ENCODE measurements around the gene FAM81A. TPM values are rescaled to one million over a fixed set of nuclear protein-coding genes. Genes with fewer than 3 reads are reported as not detected.
"Not testable (repeated sequence)": the region's sequence is repeated elsewhere in the genome, so short reads cannot be mapped to it uniquely, and the experiment has no call there.

FAM81A gene
- total RNA-seq, 6 experiments from 2014 or later = not detected

- no peak overlapping the region for H3K4me3 Mint-ChIP-seq
- DNase-seq = no peak
- TF ChIP-seq, protein P1, sequence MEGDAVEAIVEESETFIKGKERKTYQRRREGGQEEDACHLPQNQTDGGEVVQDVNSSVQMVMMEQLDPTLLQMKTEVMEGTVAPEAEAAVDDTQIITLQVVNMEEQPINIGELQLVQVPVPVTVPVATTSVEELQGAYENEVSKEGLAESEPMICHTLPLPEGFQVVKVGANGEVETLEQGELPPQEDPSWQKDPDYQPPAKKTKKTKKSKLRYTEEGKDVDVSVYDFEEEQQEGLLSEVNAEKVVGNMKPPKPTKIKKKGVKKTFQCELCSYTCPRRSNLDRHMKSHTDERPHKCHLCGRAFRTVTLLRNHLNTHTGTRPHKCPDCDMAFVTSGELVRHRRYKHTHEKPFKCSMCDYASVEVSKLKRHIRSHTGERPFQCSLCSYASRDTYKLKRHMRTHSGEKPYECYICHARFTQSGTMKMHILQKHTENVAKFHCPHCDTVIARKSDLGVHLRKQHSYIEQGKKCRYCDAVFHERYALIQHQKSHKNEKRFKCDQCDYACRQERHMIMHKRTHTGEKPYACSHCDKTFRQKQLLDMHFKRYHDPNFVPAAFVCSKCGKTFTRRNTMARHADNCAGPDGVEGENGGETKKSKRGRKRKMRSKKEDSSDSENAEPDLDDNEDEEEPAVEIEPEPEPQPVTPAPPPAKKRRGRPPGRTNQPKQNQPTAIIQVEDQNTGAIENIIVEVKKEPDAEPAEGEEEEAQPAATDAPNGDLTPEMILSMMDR (IDR thresholded peaks at IDR 0.05) = no peak
- no peaks in the 10 kb centered on the region for H3K9me3 Mint-ChIP-seq
- H3K27me3 Mint-ChIP-seq (ENCODE audit: insufficient read depth) = peaks cover 6% of the 10 kb centered on the region
- no peaks in the 10 kb centered on the region for H3K4me1 Mint-ChIP-seq (ENCODE audit: low read depth)
- no peak overlapping the region for H3K27ac Mint-ChIP-seq
- no peaks in the 10 kb centered on the region for H3K36me3 Mint-ChIP-seq (ENCODE audit: low read depth)
These were observed 19.1 kb downstream of the FAM81A start for GRCh38 chr15:59457103-59457502.

DNA sequence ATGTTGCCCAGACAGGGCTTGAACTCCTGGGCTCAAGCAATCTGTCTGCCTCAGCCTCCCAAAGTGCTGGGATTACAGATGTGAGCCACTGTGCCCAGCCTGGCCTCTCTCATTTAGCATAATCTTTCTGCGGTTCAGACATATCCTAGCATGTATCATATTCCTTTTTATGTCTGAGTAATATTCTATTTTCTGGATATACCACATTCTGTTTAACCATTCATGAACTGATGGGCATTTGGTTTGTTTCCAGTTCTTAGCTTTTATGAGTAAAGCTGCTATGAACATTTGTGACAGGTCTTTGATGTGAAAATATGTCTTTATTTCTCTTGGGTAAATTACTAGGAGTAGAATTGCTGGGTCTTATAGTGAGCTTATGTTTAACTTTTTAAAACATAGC lies 23.5 kb downstream of the FAM81A start:
- no peaks in the 10 kb centered on the region for H3K4me1 Mint-ChIP-seq (ENCODE audit: low read depth)
- H3K4me3 Mint-ChIP-seq = no peak overlapping the region
- TF ChIP-seq, protein P1 (IDR thresholded peaks at IDR 0.05) = no peak
- H3K27ac Mint-ChIP-seq = no peak overlapping the region
- H3K9me3 Mint-ChIP-seq = no peaks in the 10 kb centered on the region
- no peaks in the 10 kb centered on the region for H3K36me3 Mint-ChIP-seq (ENCODE audit: low read depth)
- H3K27me3 Mint-ChIP-seq (ENCODE audit: insufficient read depth) = peaks cover 4% of the 10 kb centered on the region
- DNase-seq = no peak

GRCh38 chr15:59473226-59473625 lies 35.2 kb downstream of the FAM81A start:
- H3K36me3 Mint-ChIP-seq (ENCODE audit: low read depth) = peaks cover 5% of the 10 kb centered on the region; the same call in 1 of the 2 replicates
- TF ChIP-seq, protein P1 (IDR thresholded peaks at IDR 0.05) = no peak
- no peaks in the 10 kb centered on the region for H3K9me3 Mint-ChIP-seq
- H3K27ac Mint-ChIP-seq = no peak overlapping the region
- no peak for DNase-seq
- peaks cover 37% of the 10 kb centered on the region for H3K27me3 Mint-ChIP-seq (ENCODE audit: insufficient read depth)
- H3K4me1 Mint-ChIP-seq (ENCODE audit: low read depth) = no peaks in the 10 kb centered on the region
- H3K4me3 Mint-ChIP-seq = no peak overlapping the region

DNA sequence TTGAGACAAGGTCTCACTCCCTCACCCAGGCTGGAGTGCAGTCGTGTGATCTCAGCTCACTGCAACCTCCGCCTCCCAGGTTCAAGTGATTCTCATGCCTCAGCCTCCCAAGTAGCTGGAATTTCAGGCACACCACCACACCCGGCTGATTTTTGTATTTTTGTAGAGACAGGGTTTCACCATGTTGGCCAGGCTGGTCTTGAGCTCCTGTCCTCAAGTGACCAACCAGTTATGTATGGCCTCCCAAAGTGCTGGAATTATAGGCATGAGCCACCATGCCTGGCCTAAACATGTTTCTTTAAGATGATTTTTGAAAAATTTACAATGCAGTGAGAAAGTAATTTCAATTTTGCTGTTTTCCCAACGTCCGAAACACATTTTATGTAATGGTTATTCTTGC lies 37.2 kb downstream of the FAM81A start:
- not testable (repeated sequence) for H3K36me3 Mint-ChIP-seq (ENCODE audit: low read depth); DNase-seq; H3K4me3 Mint-ChIP-seq; H3K4me1 Mint-ChIP-seq (ENCODE audit: low read depth); H3K27ac Mint-ChIP-seq; H3K9me3 Mint-ChIP-seq
- peaks cover 35% of the 10 kb centered on the region for H3K27me3 Mint-ChIP-seq (ENCODE audit: insufficient read depth)

GRCh38 chr15:59484399-59484798 lies 46.4 kb downstream of the FAM81A start:
- Mint-ChIP-seq H3K9me3 (peaks cover 4% of the 10 kb centered on the region), H3K27ac (no peak overlapping the region), H3K4me3 (no peak overlapping the region), H3K36me3 (ENCODE audit: low read depth) (peaks cover 3% of the 10 kb centered on the region), H3K27me3 (ENCODE audit: insufficient read depth) (peaks cover 16% of the 10 kb centered on the region), H3K4me1 (ENCODE audit: low read depth) (no peaks in the 10 kb centered on the region)
- DNase-seq = no peak
- TF ChIP-seq, protein P1 (IDR thresholded peaks at IDR 0.05) = no peak

- H3K27ac Mint-ChIP-seq = no peak overlapping the region
- no peak for DNase-seq
- H3K9me3 Mint-ChIP-seq = peaks cover 8% of the 10 kb centered on the region
- TF ChIP-seq, protein P1 (IDR thresholded peaks at IDR 0.05) = no peak
- H3K4me3 Mint-ChIP-seq = no peak overlapping the region
- no peaks in the 10 kb centered on the region for H3K4me1 Mint-ChIP-seq (ENCODE audit: low read depth)
- peaks cover 5% of the 10 kb centered on the region for H3K36me3 Mint-ChIP-seq (ENCODE audit: low read depth)
- peaks cover 16% of the 10 kb centered on the region for H3K27me3 Mint-ChIP-seq (ENCODE audit: insufficient read depth)
These were observed 47.0 kb downstream of the FAM81A start for GRCh38 chr15:59485036-59485435.

- Mint-ChIP-seq H3K4me1 (ENCODE audit: low read depth) (peaks cover 10% of the 10 kb centered on the region), H3K27me3 (ENCODE audit: insufficient read depth) (peaks cover 10% of the 10 kb centered on the region)
- not testable (repeated sequence) for DNase-seq; H3K9me3 Mint-ChIP-seq; H3K27ac Mint-ChIP-seq; H3K36me3 Mint-ChIP-seq (ENCODE audit: low read depth); H3K4me3 Mint-ChIP-seq
These were observed 51.5 kb downstream of the FAM81A start for GRCh38 chr15:59489485-59489884.

All from HFFc6 (cell line).